Measurements from ENCODE around the gene KIF14.
A peak's percentile ranks its signal among the peaks of the same experiment; 100 is the strongest.

The KIF14 gene

GRCh38 chr1:200620273-200621131, at the start of gene KIF14:
KIF14 (minus strand) TSS chr1:200620751; CDS start chr1:200618723, 2,028 bp downstream.
- peak; percentile 88 to 89 for DNase-seq

- peak; percentile 80 to 86 for DNase-seq
These were observed 49.0 kb upstream of the KIF14 start, which contains the start of gene DDX59 for GRCh38 chr1:200669314-200670241. DDX59 (minus strand) TSS chr1:200669907; CDS start chr1:200666740, 3,167 bp downstream.

- no peak for DNase-seq
These were observed 48.2 kb upstream of the KIF14 start for GRCh38 chr1:200668514-200669313.

- no peak for DNase-seq
These were observed 45.8 kb upstream of the KIF14 start for GRCh38 chr1:200666309-200666708.

GRCh38 chr1:200665861-200666260, 45.3 kb upstream of the KIF14 start:
- DNase-seq, result no peak

- no peak for DNase-seq
These were observed 40.2 kb upstream of the KIF14 start for GRCh38 chr1:200660719-200661118.

- DNase-seq, result no peak
These were observed 38.7 kb upstream of the KIF14 start for GRCh38 chr1:200659269-200659668.

- DNase-seq, result no peak
These were observed 37.7 kb upstream of the KIF14 start for GRCh38 chr1:200658037-200658818.

- no peak for DNase-seq
These were observed 34.1 kb upstream of the KIF14 start for GRCh38 chr1:200654660-200655059.

- no peak for DNase-seq
These were observed 32.5 kb upstream of the KIF14 start for GRCh38 chr1:200653022-200653462.

GRCh38 chr1:200652378-200652777, 31.8 kb upstream of the KIF14 start:
- no peak for DNase-seq

GRCh38 chr1:200646515-200646914, 26.0 kb upstream of the KIF14 start:
- no peak for DNase-seq

- no peak for DNase-seq
These were observed 23.5 kb upstream of the KIF14 start for GRCh38 chr1:200644021-200644420.

GRCh38 chr1:200642481-200642880, 21.9 kb upstream of the KIF14 start:
- no peak for DNase-seq

GRCh38 chr1:200640963-200641401, 20.4 kb upstream of the KIF14 start:
- DNase-seq, result no peak

- no peak for DNase-seq
These were observed 19.9 kb upstream of the KIF14 start for GRCh38 chr1:200640373-200640962.

GRCh38 chr1:200638073-200638472, 17.5 kb upstream of the KIF14 start:
- no peak for DNase-seq

GRCh38 chr1:200636681-200637080, 16.1 kb upstream of the KIF14 start:
- DNase-seq, result no peak

GRCh38 chr1:200634261-200635122, 13.9 kb upstream of the KIF14 start:
- no peak for DNase-seq

GRCh38 chr1:200631375-200631774, 10.8 kb upstream of the KIF14 start:
- no peak for DNase-seq

Data from NCI-H1930 (cell line).